Right lobe of liver (tissue), 6 donors: ENCODE results near the gene VENTX. TPM values are rescaled to one million over a fixed set of nuclear protein-coding genes. Genes with fewer than 3 reads are reported as not detected.

ENCODE experiments used
- ATAC-seq, 4 donors: fragments of 200-7000 bp; cut with Tn5 transposase; one replicate each; pipeline ENCODE4 v1.9.1; 2020; ENCODE audit warnings: mild to moderate bottlenecking in 4 of 4, moderate library complexity in 4 of 4
- DNase-seq, 3 donors: peaks; one replicate each; pipeline ENCODE4 v3.0.0-alpha.2; 2020
- H3K27ac ChIP-seq, 3 donors: fragments of 200-600 bp; one replicate each; pipeline ENCODE4 v1.8.0; 2022
- H3K27me3 ChIP-seq, 2 donors: fragments of 200-600 bp; one replicate each; pipeline ENCODE4 v1.8.0; 2022
- H3K36me3 ChIP-seq, 4 donors: fragments of 200-600 bp; sonication (generic) in 1 of 4; one replicate each; pipeline versions ENCODE4 v1.5.1 to v1.8.0; 2017 to 2022; ENCODE audit warnings: control low read depth in 1 of 4
- H3K4me1 ChIP-seq, 4 donors: fragments of 200-600 bp; sonication (generic) in 1 of 4; one replicate each; pipeline versions ENCODE4 v1.5.1 to v1.8.0; 2017 to 2022; ENCODE audit warnings: control low read depth in 1 of 4
- H3K4me3 ChIP-seq, 3 donors: fragments of 200-600 bp; one replicate each; pipeline ENCODE4 v1.8.0; 2022
- H3K9me3 ChIP-seq, 4 donors: fragments of 200-600 bp; sonication (generic) in 1 of 4; one replicate each; pipeline versions ENCODE4 v1.5.1 to v1.8.0; 2017 to 2022; ENCODE audit warnings: control low read depth in 1 of 4
- CTCF ChIP-seq, 4 donors: fragments of 200-600 bp in 3 of 4; fragments of 450-650 bp in 1 of 4; IDR thresholded peaks; one replicate each; pipeline versions ENCODE4 v1.5.1 to v1.8.0; 2016 to 2022; ENCODE audit warnings: antibody characterized with exemption in 4 of 4, mild to moderate bottlenecking in 2 of 4
- POLR2A ChIP-seq: fragments of 450-650 bp; IDR thresholded peaks from one replicate; pipeline ENCODE4 v1.6.1; 2017; ENCODE audit warnings: antibody characterized with exemption, mild to moderate bottlenecking
- WGBS: methylation state at CpG from one replicate; pipeline ENCODE4 v1.1.6; 2018; ENCODE audit warnings: low coverage, low lambda C conversion rate; ENCODE audit not compliant: insufficient coverage; ENCODE audit errors: missing lambda C conversion rate; 5-methylcytosine and 5-hydroxymethylcytosine counted together
- intact Hi-C, 2 donors: fragments of 100-400 bp; cut with DNase I; formaldehyde crosslinking; loops; one replicate each; pipeline versions ENCODE4 v1.11.2 to v1.14.1; 2022
- total RNA-seq, 6 experiments: library from RNA; depleted of rRNA in 2 of 6; stranded (reverse); fragments of >200 nt in 2 of 6; fragmentation: NEBNext Ultra II Directional in 3 of 6; extraction: Animal tissue kit (Norgen Biotek cat#: 25700) in 3 of 6; gene quantifications; one replicate each; pipeline versions ENCODE4 v1.1.0 to v1.2.4, GENCODE V29; 2016 to 2023
- donor health status: DM: no; HTN: yes; CAD: no.
- donor health status: DM: no; HTN: no; CAD: no.
- donor health status: DM: no; HTN: no; CAD: no.
- donor health status: DM: no; HTN: yes; CAD: no.
- donor health status: DM: no; HTN: yes; CAD: no.

VENTX gene
- total RNA-seq, 6 experiments from 2014 or later, result 0.09 to 0.38 (median 0.19) TPM

GRCh38 chr10:133196221-133196915 is 41.3 kb upstream of the VENTX start:
- Histone ChIP-seq H3K36me3 (no peaks in the 10 kb centered on the region), H3K27me3 (no peaks in the 10 kb centered on the region), H3K27ac (no peak overlapping the region), H3K4me3 (no peak overlapping the region), H3K4me1 (no peaks in the 10 kb centered on the region), H3K9me3 (no peaks in the 10 kb centered on the region)
- no peak for TF ChIP-seq CTCF (IDR thresholded peaks at IDR 0.05)
- no peak for TF ChIP-seq POLR2A
- DNase-seq, result no peak
- intact Hi-C loops, result no loop called here
- ATAC-seq, result no peak
- no CpG with 5 or more reads among the region's 24 CpGs for WGBS

GRCh38 chr10:133196936-133197758 is 40.5 kb upstream of the VENTX start:
- ATAC-seq (no peak), DNase-seq (no peak)
- Histone ChIP-seq H3K9me3 (no peaks in the 10 kb centered on the region), H3K36me3 (no peaks in the 10 kb centered on the region), H3K4me1 (no peaks in the 10 kb centered on the region), H3K27ac (no peak overlapping the region), H3K27me3 (no peaks in the 10 kb centered on the region), H3K4me3 (no peak overlapping the region)
- WGBS, result no CpG with 5 or more reads among the region's 40 CpGs
- intact Hi-C loops, result no loop called here
- TF ChIP-seq CTCF (IDR thresholded peaks at IDR 0.05), result no peak

- no peaks in the 10 kb centered on the region for H3K36me3 ChIP-seq
- H3K27me3 ChIP-seq, result no peaks in the 10 kb centered on the region
- WGBS, result 67% methylated on average over 3 of the region's 9 CpGs
- peak in 1 of 3 donors; percentile 49 for DNase-seq
- TF ChIP-seq POLR2A (no peak), CTCF (IDR thresholded peaks at IDR 0.05) (no peak)
- no peak overlapping the region for H3K4me3 ChIP-seq
- no peak for ATAC-seq
- H3K4me1 ChIP-seq, result no peaks in the 10 kb centered on the region
- intact Hi-C loops, result no loop called here
- no peak overlapping the region for H3K27ac ChIP-seq
- no peaks in the 10 kb centered on the region for H3K9me3 ChIP-seq
Observed at GRCh38 chr10:133197786-133198185, 39.9 kb upstream of the VENTX start.

- DNase-seq (no peak), ATAC-seq (no peak)
- WGBS, result 93% methylated on average over 9 of the region's 26 CpGs
- Histone ChIP-seq H3K9me3 (no peaks in the 10 kb centered on the region), H3K4me3 (no peak overlapping the region), H3K27me3 (no peaks in the 10 kb centered on the region), H3K36me3 (no peaks in the 10 kb centered on the region), H3K4me1 (no peaks in the 10 kb centered on the region), H3K27ac (no peak overlapping the region)
- intact Hi-C loops, result no loop called here
- TF ChIP-seq POLR2A (no peak), CTCF (IDR thresholded peaks at IDR 0.05) (no peak)
Observed at GRCh38 chr10:133198206-133198605, 39.4 kb upstream of the VENTX start.
